HepG2 (cell line): Measurements from ENCODE around the gene TAS1R1. TPM values are rescaled to one million over a fixed set of nuclear protein-coding genes. Genes with fewer than 3 reads are reported as not detected.
A peak's percentile ranks its signal among the peaks of the same experiment; 100 is the strongest.

ENCODE experiments used
- CHD2 ChIP-seq: IDR thresholded peaks from 2 replicates; pipeline ENCODE4 v1.6.1; 2011; ENCODE audit warnings: low read depth, low read length, improper control_type of control experiment
- DR1 ChIP-seq: sonication (generic); formaldehyde crosslinking; IDR thresholded peaks from 2 replicates; pipeline ENCODE4 v1.8.0; 2021; ENCODE audit warnings: mild to moderate bottlenecking, missing genetic modification reagents, inconsistent platforms
- HDAC1 ChIP-seq: sonication (generic); formaldehyde crosslinking; IDR thresholded peaks from 2 replicates; pipeline ENCODE4 v1.5.1; 2020; ENCODE audit warnings: mild to moderate bottlenecking, missing genetic modification reagents
- HIVEP1 ChIP-seq: sonication (generic); formaldehyde crosslinking; IDR thresholded peaks from 2 replicates; pipeline ENCODE4 v1.4.0; 2020; ENCODE audit warnings: mild to moderate bottlenecking, missing genetic modification reagents
- HNF4G ChIP-seq, 2 experiments: sonication (generic) in 1 of 2; formaldehyde crosslinking in 1 of 2; IDR thresholded peaks; 2 replicates each; pipeline versions ENCODE4 v1.4.0 to v1.6.1; 2011 to 2020; ENCODE audit warnings: borderline replicate concordance in 2 of 2, low read depth in 2 of 2, mild to moderate bottlenecking in 2 of 2, low read length in 1 of 2, missing genetic modification reagents in 1 of 2, moderate library complexity in 1 of 2
- KMT2B ChIP-seq: IDR thresholded peaks from 2 replicates; pipeline ENCODE4 v1.6.1; 2016; ENCODE audit warnings: missing genetic modification reagents, missing compliant biosample characterization
- NAIF1 ChIP-seq: sonication (generic); formaldehyde crosslinking; IDR thresholded peaks from 2 replicates; pipeline ENCODE4 v1.5.0; 2020; ENCODE audit warnings: mild to moderate bottlenecking, missing genetic modification reagents, borderline replicate concordance
- PAF1 ChIP-seq: IDR thresholded peaks from 2 replicates; pipeline ENCODE4 v1.6.1; 2016; ENCODE audit warnings: missing genetic modification reagents, missing compliant biosample characterization
- RBAK ChIP-seq: sonication (generic); formaldehyde crosslinking; IDR thresholded peaks from 2 replicates; pipeline ENCODE4 v1.5.1; 2020; ENCODE audit warnings: mild to moderate bottlenecking, missing genetic modification reagents
- SALL1 ChIP-seq: sonication (generic); formaldehyde crosslinking; IDR thresholded peaks from 2 replicates; pipeline ENCODE4 v1.8.0; 2022; ENCODE audit warnings: mild to moderate bottlenecking, missing genetic modification reagents
- SYNCRIP ChIP-seq: fragments of 200-400 bp; formaldehyde crosslinking; IDR thresholded peaks from 2 replicates; pipeline ENCODE4 v1.6.1; 2018; ENCODE audit warnings: mild to moderate bottlenecking, low read depth, low read length; ENCODE audit not compliant: insufficient read depth
- ZMYM4 ChIP-seq: sonication (generic); formaldehyde crosslinking; IDR thresholded peaks from 2 replicates; pipeline ENCODE4 v1.8.1; 2023; ENCODE audit warnings: mild to moderate bottlenecking, missing genetic modification reagents
- ZNF292 ChIP-seq: sonication (generic); formaldehyde crosslinking; IDR thresholded peaks from 2 replicates; pipeline ENCODE4 v1.8.1; 2022; ENCODE audit warnings: mild to moderate bottlenecking, low read depth, missing genetic modification reagents, borderline replicate concordance
- ZNF546 ChIP-seq: sonication (generic); formaldehyde crosslinking; conservative IDR thresholded peaks from 2 replicates; pipeline ENCODE4 v1.8.1; 2023; ENCODE audit warnings: mild to moderate bottlenecking, missing genetic modification reagents
- polyA plus RNA-seq, 8 experiments: library from polyadenylated mRNA; depleted of rRNA in 3 of 8; stranded (reverse) in 7 of 8; unstranded in 1 of 8; fragments of >200 nt; fragmentation: Illumina TruSeq in 4 of 8; extraction: Trizol in 4 of 8; gene quantifications; 2 replicates each; pipeline versions ENCODE4 v1.2.1 to v1.2.3, GENCODE V29; 2011 to 2016; ENCODE audit warnings: low read depth in 4 of 8, missing spikeins in 1 of 8, mixed read lengths in 1 of 8; ENCODE audit not compliant: insufficient read depth in 1 of 8
- total RNA-seq, 5 experiments: library from RNA; depleted of rRNA; stranded (reverse); fragments of >200 nt; fragmentation: Illumina TruSeq; extraction: Trizol; gene quantifications; 2 replicates each; pipeline ENCODE4 v1.2.3, GENCODE V29; 2016; ENCODE audit warnings: low read depth in 1 of 5
- TF ChIP-seq, protein P1 (sequence below): IDR thresholded peaks from 2 replicates; pipeline ENCODE4 v1.6.1; 2016; ENCODE audit warnings: mild to moderate bottlenecking, missing biosample characterization, missing genetic modification reagents
- TF ChIP-seq, protein P2 (sequence below): IDR thresholded peaks from 2 replicates; pipeline ENCODE4 v1.6.1; 2016; ENCODE audit warnings: missing compliant biosample characterization, missing genetic modification reagents, borderline replicate concordance
- TF ChIP-seq, protein P3 (sequence below), 2 experiments: fragments of 450-650 bp in 1 of 2; sonication (generic) in 1 of 2; formaldehyde crosslinking in 1 of 2; IDR thresholded peaks; 2 replicates each; pipeline versions ENCODE4 v1.6.1 to v1.8.0; 2016 to 2022; ENCODE audit warnings: antibody characterized with exemption in 1 of 2, mild to moderate bottlenecking in 1 of 2, missing genetic modification reagents in 1 of 2
- TF ChIP-seq, protein P4 (sequence below): sonication (generic); formaldehyde crosslinking; IDR thresholded peaks from 2 replicates; pipeline ENCODE4 v1.4.0; 2020; ENCODE audit warnings: missing genetic modification reagents

The TAS1R1 gene
- total and polyA plus RNA-seq, 2 of the 13 experiments (the other 11 are each of a cell fraction or from before 2014, with no cell fraction given) = 1.4 to 1.6 TPM

DNA sequence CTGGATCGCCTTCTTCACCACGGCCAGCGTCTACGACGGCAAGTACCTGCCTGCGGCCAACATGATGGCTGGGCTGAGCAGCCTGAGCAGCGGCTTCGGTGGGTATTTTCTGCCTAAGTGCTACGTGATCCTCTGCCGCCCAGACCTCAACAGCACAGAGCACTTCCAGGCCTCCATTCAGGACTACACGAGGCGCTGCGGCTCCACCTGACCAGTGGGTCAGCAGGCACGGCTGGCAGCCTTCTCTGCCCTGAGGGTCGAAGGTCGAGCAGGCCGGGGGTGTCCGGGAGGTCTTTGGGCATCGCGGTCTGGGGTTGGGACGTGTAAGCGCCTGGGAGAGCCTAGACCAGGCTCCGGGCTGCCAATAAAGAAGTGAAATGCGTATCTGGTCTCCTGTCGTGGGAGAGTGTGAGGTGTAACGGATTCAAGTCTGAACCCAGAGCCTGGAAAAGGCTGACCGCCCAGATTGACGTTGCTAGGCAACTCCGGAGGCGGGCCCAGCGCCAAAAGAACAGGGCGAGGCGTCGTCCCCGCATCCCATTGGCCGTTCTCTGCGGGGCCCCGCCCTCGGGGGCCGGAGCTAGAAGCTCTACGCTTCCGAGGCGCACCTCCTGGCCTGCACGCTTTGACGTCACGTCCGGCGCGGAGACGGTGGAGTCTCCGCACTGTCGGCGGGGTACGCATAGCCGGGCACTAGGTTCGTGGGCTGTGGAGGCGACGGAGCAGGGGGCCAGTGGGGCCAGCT, 24.4 kb downstream of the TAS1R1 start, which contains the start of gene ZBTB48 (continued):
- TF ChIP-seq RBAK (CRISPR knock-in tag) = no peak
- no peak for TF ChIP-seq NAIF1 (CRISPR knock-in tag)
- no peak for TF ChIP-seq ZNF292
- TF ChIP-seq DR1 (CRISPR knock-in tag) = peak; percentile 77
- TF ChIP-seq ZNF546 = peak; percentile 88
- TF ChIP-seq CHD2 = no peak
- TF ChIP-seq, protein P1, sequence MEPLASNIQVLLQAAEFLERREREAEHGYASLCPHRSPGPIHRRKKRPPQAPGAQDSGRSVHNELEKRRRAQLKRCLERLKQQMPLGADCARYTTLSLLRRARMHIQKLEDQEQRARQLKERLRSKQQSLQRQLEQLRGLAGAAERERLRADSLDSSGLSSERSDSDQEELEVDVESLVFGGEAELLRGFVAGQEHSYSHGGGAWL (CRISPR knock-in tag) = no peak; the same call in 1 of the 2 replicates
- peak; percentile 53; the same call in 1 of the 2 replicates for TF ChIP-seq KMT2B (CRISPR knock-in tag)
- TF ChIP-seq SYNCRIP = no peak
- TF ChIP-seq, protein P2, sequence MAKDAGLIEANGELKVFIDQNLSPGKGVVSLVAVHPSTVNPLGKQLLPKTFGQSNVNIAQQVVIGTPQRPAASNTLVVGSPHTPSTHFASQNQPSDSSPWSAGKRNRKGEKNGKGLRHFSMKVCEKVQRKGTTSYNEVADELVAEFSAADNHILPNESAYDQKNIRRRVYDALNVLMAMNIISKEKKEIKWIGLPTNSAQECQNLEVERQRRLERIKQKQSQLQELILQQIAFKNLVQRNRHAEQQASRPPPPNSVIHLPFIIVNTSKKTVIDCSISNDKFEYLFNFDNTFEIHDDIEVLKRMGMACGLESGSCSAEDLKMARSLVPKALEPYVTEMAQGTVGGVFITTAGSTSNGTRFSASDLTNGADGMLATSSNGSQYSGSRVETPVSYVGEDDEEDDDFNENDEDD (CRISPR knock-in tag) = peak; percentile 30; the same call in 1 of the 2 replicates
- 0 out of 2 replicates have a peak, but pooled peaks have one; percentile 36 for TF ChIP-seq ZMYM4 (CRISPR knock-in tag)
- TF ChIP-seq, protein P3, sequence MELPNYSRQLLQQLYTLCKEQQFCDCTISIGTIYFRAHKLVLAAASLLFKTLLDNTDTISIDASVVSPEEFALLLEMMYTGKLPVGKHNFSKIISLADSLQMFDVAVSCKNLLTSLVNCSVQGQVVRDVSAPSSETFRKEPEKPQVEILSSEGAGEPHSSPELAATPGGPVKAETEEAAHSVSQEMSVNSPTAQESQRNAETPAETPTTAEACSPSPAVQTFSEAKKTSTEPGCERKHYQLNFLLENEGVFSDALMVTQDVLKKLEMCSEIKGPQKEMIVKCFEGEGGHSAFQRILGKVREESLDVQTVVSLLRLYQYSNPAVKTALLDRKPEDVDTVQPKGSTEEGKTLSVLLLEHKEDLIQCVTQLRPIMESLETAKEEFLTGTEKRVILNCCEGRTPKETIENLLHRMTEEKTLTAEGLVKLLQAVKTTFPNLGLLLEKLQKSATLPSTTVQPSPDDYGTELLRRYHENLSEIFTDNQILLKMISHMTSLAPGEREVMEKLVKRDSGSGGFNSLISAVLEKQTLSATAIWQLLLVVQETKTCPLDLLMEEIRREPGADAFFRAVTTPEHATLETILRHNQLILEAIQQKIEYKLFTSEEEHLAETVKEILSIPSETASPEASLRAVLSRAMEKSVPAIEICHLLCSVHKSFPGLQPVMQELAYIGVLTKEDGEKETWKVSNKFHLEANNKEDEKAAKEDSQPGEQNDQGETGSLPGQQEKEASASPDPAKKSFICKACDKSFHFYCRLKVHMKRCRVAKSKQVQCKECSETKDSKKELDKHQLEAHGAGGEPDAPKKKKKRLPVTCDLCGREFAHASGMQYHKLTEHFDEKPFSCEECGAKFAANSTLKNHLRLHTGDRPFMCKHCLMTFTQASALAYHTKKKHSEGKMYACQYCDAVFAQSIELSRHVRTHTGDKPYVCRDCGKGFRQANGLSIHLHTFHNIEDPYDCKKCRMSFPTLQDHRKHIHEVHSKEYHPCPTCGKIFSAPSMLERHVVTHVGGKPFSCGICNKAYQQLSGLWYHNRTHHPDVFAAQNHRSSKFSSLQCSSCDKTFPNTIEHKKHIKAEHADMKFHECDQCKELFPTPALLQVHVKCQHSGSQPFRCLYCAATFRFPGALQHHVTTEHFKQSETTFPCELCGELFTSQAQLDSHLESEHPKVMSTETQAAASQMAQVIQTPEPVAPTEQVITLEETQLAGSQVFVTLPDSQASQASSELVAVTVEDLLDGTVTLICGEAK (IDR thresholded peaks at IDR 0.05) = no peak
- TF ChIP-seq, protein P3 (CRISPR knock-in tag; IDR thresholded peaks at IDR 0.05) = peak; percentile 61; the same call in 1 of the 2 replicates
- TF ChIP-seq SALL1 (CRISPR knock-in tag) = peak; percentile 43
- TF ChIP-seq HNF4G (IDR thresholded peaks at IDR 0.05; ENCODE audit: borderline replicate concordance, low read depth, low read length) = peak; percentile 64; the same call in 1 of the 2 replicates
- no peak for TF ChIP-seq HNF4G (CRISPR knock-in tag; IDR thresholded peaks at IDR 0.05; ENCODE audit: borderline replicate concordance, low read depth)
- peak; percentile 63 for TF ChIP-seq HIVEP1 (CRISPR knock-in tag)
- TF ChIP-seq, protein P4, sequence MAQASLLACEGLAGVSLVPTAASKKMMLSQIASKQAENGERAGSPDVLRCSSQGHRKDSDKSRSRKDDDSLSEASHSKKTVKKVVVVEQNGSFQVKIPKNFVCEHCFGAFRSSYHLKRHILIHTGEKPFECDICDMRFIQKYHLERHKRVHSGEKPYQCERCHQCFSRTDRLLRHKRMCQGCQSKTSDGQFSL = no peak
- TF ChIP-seq PAF1 (CRISPR knock-in tag) = no peak
- TF ChIP-seq HDAC1 (CRISPR knock-in tag) = peak; percentile 80
